OCI-M1 (cell line): ENCODE data around the gene COPS4.
"Not testable (repeated sequence)": the region's sequence is repeated elsewhere in the genome, so short reads cannot be mapped to it uniquely, and the experiment has no call there.

Experiments
- DNase-seq: peaks from one replicate; lab custom pipeline; 2025; lab: John Stamatoyannopoulos, UW

COPS4 gene

DNA sequence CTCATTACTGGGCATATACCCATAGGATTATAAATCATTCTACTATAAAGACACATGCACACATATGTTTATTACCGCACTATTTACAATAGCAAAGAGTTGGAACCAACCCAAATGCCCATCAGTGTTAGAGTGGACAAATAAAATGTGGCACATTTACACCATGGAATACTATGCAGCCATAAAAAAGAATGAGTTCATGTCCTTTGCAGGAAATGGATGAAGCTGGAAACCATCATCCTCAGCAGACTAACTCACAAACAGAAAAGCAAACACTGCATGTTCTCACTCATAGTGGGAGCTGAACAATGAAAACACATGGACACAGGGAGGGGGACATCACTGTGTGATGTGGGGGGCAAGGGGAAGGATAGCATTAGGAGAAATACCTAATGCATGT lies 11.4 kb upstream of the COPS4 start:
- DNase-seq: not testable (repeated sequence)

DNA sequence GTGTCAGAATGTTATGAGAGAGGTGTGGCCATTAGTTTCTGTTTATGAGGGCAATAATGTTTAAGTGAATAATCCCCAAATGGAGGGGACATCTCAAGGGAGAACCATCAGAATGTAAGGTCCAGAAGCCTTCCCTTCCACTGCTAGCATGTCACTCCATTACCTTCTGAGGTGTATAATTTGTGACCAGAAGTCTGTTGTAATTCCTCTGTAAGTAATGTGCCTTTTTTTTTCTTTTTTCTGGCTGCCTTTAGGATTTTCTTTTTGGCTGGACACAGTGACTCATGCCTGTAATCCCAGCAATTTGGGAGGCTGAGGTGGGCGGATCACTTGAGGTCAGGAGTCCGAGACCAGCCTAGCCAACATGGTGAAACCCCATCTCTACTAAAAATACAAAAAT lies 10.8 kb upstream of the COPS4 start:
- no peak for DNase-seq

GRCh38 chr4:83025563-83025962 lies 9.4 kb upstream of the COPS4 start:
- peak; percentile 66 for DNase-seq

DNA sequence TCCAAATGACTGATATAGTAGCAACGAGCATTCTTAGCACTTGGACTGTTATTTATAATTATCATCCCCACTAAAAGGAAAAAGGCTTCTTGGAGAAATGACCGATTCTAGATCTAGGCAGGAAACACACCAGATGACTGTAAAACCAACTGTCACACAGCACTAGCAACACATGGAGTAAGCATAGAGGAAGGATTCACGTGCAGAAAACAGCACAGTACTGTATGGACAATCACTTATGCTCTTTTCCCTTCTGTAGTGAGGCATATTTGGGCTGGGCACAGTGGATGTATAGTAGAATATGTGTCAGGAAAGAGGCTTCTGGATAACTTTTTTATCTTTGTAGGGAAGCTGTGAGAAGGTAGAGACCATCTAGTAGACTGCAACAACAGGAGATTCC lies 6.0 kb upstream of the COPS4 start:
- no peak for DNase-seq

DNA sequence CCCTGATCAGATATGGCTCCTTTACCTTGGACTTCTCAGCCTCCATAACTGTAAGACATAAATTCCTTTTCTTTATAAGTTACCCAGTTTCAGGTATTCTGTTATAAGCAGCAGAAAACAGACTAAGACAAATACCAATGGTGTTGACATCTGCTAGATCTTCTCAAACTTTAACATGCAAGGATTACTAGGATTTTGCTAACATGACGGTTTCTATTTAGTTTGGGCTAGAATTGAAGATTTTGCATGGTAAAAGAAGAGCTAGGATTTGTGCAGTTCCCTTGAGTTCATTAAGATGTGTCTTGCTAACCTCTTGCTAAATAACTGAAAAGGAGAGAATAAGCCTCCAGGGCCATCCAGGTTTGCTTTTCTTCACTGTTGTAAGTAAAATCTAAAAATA lies 5.3 kb upstream of the COPS4 start:
- no peak for DNase-seq

- peak; percentile 71 for DNase-seq
Observed at GRCh38 chr4:83036991-83037665, 2.1 kb downstream of the COPS4 start.

DNA sequence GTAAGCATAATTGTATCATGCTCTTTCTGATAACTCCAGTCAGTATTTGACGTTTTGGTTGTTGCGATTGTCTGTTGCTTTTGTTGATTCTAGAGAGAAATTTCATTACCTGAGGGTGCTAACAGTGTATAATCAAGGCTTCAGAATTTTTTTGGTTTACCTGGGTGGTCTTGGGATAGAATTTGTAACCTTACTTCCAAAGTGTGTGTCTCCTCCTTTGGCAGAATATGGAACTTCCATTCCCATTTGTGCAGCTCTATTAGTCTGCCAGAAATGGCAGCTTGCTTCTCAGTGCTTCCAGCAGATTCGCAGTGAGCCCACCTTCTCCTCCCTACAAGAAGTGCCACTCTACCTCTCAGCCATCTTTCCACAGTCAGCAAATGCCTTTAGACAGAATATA lies 5.3 kb downstream of the COPS4 start:
- DNase-seq: no peak

DNA sequence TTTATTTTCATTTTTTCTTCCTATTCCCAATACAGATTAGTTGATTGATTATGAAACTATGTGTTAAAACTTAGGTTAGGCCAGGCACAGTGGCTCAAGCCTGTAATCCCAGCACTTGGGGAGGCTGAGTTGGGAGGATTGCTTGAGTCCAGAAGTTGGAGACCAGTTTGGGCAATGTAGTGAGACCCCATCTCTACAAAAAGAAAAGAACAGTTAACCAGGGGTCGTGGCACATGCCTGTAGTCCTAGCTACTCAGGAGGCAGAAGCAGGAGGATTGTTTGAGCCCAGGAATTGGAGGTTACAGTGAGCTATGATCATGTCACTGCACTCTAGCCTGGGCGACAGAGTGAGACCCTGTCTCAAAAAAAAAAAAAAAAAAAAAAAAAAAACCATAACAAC lies 8.2 kb downstream of the COPS4 start:
- not testable (repeated sequence) for DNase-seq

GRCh38 chr4:83043801-83044407 lies 8.9 kb downstream of the COPS4 start:
- DNase-seq: peak; percentile 20

- no peak for DNase-seq
Observed at GRCh38 chr4:83046693-83047473, 11.9 kb downstream of the COPS4 start.

DNA sequence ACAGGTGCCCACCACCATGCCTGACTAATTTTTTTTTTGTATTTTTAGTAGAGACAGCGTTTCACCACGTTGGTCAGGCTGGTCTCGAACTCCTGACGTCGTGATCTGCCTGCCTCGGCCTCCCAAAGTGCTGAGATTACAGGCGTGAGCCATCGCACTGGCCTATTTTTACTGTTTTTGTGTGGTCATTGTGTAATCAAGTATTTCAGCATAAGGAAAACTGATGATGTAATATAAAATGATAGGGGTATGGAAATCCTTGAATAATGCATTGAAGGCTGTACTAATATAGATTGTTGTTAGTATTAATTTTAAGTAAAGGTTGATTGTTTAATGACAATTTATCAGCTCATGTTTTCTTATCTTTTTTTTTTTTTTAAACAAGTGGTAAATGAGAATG lies 13.8 kb downstream of the COPS4 start:
- DNase-seq: not testable (repeated sequence)

GRCh38 chr4:83054928-83055327 lies 19.9 kb downstream of the COPS4 start:
- peak; percentile 39 for DNase-seq

DNA sequence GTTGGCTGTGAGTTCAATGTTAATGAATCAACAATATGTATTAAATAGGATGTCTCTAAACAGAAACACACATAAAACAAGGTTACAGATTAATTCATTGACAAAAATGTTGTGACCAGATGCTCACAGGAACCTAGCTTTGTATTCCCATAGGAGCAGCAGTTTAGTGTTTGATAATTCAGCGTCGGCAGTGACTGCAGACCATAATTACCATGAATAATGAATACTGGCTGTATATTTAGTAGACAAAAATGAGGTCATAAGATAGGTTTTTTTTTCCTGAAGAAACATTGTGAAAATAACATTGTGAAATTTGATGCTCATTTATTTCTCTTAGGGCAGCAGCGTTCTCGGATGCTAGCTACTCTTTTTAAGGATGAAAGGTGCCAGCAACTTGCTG lies 27.8 kb downstream of the COPS4 start:
- DNase-seq: no peak

DNA sequence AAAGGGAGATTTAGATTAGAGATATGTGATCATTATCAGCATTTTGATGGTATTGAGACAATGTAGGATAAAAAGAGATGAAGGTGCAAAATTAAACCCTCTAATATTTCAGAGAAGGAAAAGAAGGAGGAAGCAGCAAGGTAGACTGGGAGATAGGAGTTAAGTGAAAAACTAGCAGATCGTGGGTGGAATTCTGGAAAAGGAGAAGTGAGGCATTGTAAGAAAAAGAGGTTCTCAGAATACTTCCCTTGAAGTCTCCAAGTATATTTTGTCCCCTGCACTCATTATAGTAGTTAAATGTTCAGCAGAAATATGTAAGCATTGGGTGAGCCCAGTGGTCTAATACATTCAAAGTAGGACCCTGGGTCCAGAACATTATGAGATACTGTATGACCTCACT lies 30.3 kb downstream of the COPS4 start:
- DNase-seq: no peak

DNA sequence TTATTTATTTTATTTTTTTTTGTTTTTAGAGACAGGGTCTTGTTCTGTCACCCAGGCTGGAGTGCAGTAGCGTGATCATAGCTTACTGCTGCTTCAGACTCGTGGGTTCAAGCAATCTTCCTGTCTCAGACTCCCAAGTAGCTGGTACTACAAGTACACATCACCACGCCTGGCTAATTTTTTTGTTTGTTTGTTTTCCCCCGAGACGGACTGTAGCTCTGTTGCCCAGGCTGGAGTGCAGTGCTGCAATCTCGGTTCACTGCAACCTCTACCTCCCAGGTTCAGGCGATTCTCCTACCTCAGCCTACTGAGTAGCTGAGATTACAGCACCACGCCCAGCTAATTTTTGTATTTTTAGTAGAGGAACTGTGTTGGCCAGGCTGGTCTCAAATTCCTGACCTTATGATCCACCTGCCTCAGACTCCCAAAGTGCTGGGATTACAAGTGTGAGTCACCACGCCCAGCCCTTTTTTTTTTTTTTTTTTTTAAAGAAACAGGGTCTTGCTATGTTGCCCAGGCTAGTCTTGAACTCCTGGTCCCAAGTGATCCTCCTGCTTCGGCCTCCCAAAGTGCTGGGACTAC lies 32.2 kb downstream of the COPS4 start:
- no peak for DNase-seq

- DNase-seq: no peak
Observed at GRCh38 chr4:83071116-83071515, 36.1 kb downstream of the COPS4 start.

DNA sequence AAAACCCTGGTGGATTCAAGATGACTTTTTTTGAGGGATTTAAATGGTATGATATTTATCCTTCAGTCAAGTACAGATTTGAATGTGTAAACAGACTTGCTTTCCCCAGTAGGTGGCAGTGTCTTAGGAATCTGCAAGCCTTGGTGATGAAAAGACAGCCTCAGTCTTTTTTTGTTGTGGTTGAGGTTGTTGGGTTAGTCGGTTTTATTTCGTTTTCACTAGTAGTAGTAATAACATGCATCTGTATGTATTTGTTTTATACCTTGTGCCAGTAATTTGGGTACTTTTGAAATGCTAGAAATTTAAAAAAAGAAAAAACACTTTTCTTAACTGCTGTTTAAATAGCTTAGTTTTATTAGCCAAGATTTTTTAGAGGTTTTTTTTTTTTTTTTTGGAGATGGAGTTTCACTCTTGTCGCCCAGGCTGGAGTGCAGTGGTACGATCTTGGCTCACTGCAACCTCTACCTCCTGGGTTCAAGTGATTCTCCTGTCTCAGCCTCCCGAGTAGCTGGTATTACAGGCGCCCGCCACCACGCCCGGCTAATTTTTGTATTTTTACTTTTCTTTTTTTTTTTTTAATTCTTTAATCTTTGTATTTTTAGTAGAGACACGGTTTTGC lies 39.2 kb downstream of the COPS4 start:
- peak; percentile 81 for DNase-seq

DNA sequence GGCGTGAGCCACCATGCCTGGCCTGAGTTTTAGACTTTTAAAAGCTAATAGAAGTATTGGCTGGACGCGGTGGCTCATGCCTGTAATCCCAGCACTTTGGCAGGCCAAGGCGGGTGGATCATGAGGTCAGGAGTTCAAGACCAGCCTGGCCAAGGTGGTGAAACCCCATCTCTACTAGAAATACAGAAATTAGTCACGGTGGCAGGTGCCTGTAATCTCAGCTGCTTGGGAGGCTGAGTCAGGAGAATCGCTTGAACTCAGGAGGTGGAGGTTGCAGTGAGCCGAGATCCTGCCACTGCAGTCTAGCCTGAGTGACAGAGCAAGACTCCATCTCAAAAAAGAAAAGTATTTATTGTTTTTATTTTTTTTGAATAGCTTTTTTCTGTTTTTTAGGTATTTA lies 39.8 kb downstream of the COPS4 start:
- not testable (repeated sequence) for DNase-seq

DNA sequence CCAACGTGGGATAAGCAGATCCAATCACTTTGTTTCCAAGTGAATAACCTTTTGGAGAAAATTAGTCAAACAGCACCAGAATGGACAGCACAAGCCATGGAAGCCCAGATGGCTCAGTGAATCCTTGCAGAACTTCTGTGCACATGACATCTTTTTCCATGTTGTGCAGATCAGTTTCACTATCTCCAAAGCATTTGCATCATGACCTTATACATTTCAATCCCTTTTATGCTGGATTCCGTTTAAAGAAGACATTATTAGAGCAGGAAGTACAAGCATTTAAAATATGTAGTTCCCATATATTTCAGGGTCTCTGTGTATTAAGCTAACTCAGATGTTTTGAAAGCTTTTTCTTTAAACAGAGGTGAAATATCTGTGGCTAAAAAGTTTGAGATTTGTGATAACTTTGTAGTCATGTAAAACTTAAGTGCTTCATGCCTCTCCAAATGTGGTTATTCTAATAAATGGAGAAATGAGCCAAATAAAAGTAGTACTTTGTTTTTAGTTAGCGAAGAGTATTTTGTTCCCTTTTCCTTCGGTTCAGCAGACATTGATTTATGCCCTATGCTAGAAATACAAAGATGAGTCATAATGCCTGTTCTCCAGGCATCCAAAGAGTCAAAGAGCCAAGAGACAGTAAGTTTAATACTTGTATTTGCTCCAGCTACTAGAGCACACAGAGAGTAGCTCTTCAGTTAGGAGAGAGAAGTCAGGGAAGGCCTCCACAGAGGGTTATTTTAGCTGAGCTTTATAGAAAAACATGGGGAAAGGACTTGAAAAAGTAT lies 40.5 kb downstream of the COPS4 start:
- no peak for DNase-seq

DNA sequence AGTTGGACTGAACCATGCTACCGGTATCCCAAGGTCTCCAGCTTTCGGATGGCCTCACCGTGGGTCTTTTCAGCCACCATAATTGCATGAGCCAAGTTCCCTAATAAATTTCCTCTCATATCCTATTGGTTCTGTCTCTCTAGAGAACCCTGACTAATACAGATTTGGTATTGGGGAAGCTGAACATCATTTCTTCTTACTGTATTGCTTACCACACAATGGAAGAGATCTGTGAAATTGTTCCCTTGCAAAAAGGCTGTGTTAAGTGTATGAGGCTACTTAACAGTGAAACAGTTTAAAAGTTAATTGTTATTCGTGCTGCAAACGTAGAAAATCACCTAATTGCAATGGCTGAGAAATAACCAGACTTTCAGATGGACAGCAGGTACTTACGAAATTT lies 45.6 kb downstream of the COPS4 start:
- DNase-seq: no peak

GRCh38 chr4:83082777-83083176 lies 47.8 kb downstream of the COPS4 start:
- no peak for DNase-seq
